ENCODE measurements around the gene D2HGDH. TPM values are rescaled to one million over a fixed set of nuclear protein-coding genes. Genes with fewer than 3 reads are reported as not detected.
A peak's percentile ranks its signal among the peaks of the same experiment; 100 is the strongest.
"Not testable (repeated sequence)": the region's sequence is repeated elsewhere in the genome, so short reads cannot be mapped to it uniquely, and the experiment has no call there.

The D2HGDH gene
- total RNA-seq, 1 donor from 2014 or later, result 19.2 TPM

- no peak for ATAC-seq
Observed at GRCh38 chr2:241744028-241744754, 9.8 kb downstream of the D2HGDH start.

GRCh38 chr2:241745276-241745675 is 10.8 kb downstream of the D2HGDH start:
- intact Hi-C loops (cut with micrococcal nuclease), result no loop called here
- DNase-seq (no peak), ATAC-seq (no peak)

More at GRCh38 chr2:241744028-241744754, 9.8 kb downstream of the D2HGDH start:
- no peak for DNase-seq
- intact Hi-C loops (cut with micrococcal nuclease), result no loop called here

GRCh38 chr2:241746084-241746483 is 11.7 kb downstream of the D2HGDH start:
- intact Hi-C loops (cut with micrococcal nuclease), result no loop called here
- no peak for ATAC-seq
- DNase-seq, result no peak

- DNase-seq (no peak), ATAC-seq (no peak)
- intact Hi-C loops (cut with micrococcal nuclease), result no loop called here
Observed at GRCh38 chr2:241748468-241749256, 14.2 kb downstream of the D2HGDH start.

- intact Hi-C loops (cut with micrococcal nuclease), result no loop called here
- DNase-seq (no peak), ATAC-seq (no peak)
Observed at GRCh38 chr2:241750076-241750840, 15.8 kb downstream of the D2HGDH start.

GRCh38 chr2:241751152-241751551 is 16.7 kb downstream of the D2HGDH start:
- intact Hi-C loops (cut with micrococcal nuclease), result no loop called here
- DNase-seq, result no peak

GRCh38 chr2:241751776-241752175 is 17.3 kb downstream of the D2HGDH start:
- intact Hi-C loops (cut with micrococcal nuclease), result no loop called here
- DNase-seq, result peak; percentile 15
- no peak for ATAC-seq

More at GRCh38 chr2:241751152-241751551, 16.7 kb downstream of the D2HGDH start:
- no peak for ATAC-seq

- intact Hi-C loops (cut with micrococcal nuclease), result no loop called here
- ATAC-seq (no peak), DNase-seq (no peak)
Observed at GRCh38 chr2:241752253-241752652, 17.8 kb downstream of the D2HGDH start.

- DNase-seq (peak; percentile 10), ATAC-seq (no peak)
- intact Hi-C loops (cut with micrococcal nuclease), result no loop called here
Observed at GRCh38 chr2:241752689-241753276, 18.4 kb downstream of the D2HGDH start.

GRCh38 chr2:241753493-241753892 is 19.1 kb downstream of the D2HGDH start:
- DNase-seq, result no peak
- no peak for ATAC-seq
- intact Hi-C loops (cut with micrococcal nuclease), result no loop called here

- DNase-seq (no peak), ATAC-seq (no peak)
- intact Hi-C loops (cut with micrococcal nuclease), result no loop called here
Observed at GRCh38 chr2:241754042-241754441, 19.6 kb downstream of the D2HGDH start.

- ATAC-seq (no peak), DNase-seq (no peak)
- intact Hi-C loops (cut with micrococcal nuclease), result no loop called here
Observed at GRCh38 chr2:241755166-241755565, 20.7 kb downstream of the D2HGDH start.

GRCh38 chr2:241755777-241756176 is 21.3 kb downstream of the D2HGDH start:
- DNase-seq (no peak), ATAC-seq (no peak)
- intact Hi-C loops (cut with micrococcal nuclease), result no loop called here

GRCh38 chr2:241759067-241759807 is 24.8 kb downstream of the D2HGDH start:
- intact Hi-C loops (cut with micrococcal nuclease), result no loop called here
- no peak for DNase-seq
- ATAC-seq, result no peak

- intact Hi-C loops (cut with micrococcal nuclease); ATAC-seq; DNase-seq: not testable (repeated sequence)
Observed at GRCh38 chr2:241759893-241760292, 25.5 kb downstream of the D2HGDH start.

- DNase-seq (no peak), ATAC-seq (no peak)
- intact Hi-C loops (cut with micrococcal nuclease), result no loop called here
Observed at GRCh38 chr2:241760301-241760771, 25.9 kb downstream of the D2HGDH start.

- DNase-seq (no peak), ATAC-seq (no peak)
- intact Hi-C loops (cut with micrococcal nuclease), result no loop called here
Observed at GRCh38 chr2:241762321-241762932, 28.0 kb downstream of the D2HGDH start.

- DNase-seq (no peak), ATAC-seq (peak; percentile 19)
- intact Hi-C loops (cut with micrococcal nuclease), result no loop called here
Observed at GRCh38 chr2:241762933-241763369, 28.5 kb downstream of the D2HGDH start.
